IPS-18a (cell line): Measurements from ENCODE around the gene DNAH11.

Source experiments
- H3K27ac ChIP-seq: one replicate; pipeline ENCODE4 v1.5.1; 2013; ENCODE audit warnings: low read length
- H3K27me3 ChIP-seq: one replicate; pipeline ENCODE4 v1.6.1; 2013; ENCODE audit warnings: mild to moderate bottlenecking, low read length; ENCODE audit not compliant: control insufficient read depth, insufficient read depth
- H3K36me3 ChIP-seq: one replicate; pipeline ENCODE4 v1.6.1; 2013; ENCODE audit warnings: low read depth, low read length; ENCODE audit not compliant: control insufficient read depth
- H3K4me1 ChIP-seq: one replicate; pipeline ENCODE4 v1.6.1; 2013; ENCODE audit warnings: low read depth, low read length; ENCODE audit not compliant: control insufficient read depth
- H3K4me3 ChIP-seq: one replicate; pipeline ENCODE4 v1.5.1; 2013; ENCODE audit warnings: low read length
- H3K9ac ChIP-seq: one replicate; pipeline ENCODE4 v1.6.1; 2013; ENCODE audit warnings: mild to moderate bottlenecking, low read length, moderate library complexity
- H3K9me3 ChIP-seq: one replicate; pipeline ENCODE4 v1.6.1; 2013; ENCODE audit warnings: low read depth, low read length; ENCODE audit not compliant: control insufficient read depth

The DNAH11 gene, protein sequence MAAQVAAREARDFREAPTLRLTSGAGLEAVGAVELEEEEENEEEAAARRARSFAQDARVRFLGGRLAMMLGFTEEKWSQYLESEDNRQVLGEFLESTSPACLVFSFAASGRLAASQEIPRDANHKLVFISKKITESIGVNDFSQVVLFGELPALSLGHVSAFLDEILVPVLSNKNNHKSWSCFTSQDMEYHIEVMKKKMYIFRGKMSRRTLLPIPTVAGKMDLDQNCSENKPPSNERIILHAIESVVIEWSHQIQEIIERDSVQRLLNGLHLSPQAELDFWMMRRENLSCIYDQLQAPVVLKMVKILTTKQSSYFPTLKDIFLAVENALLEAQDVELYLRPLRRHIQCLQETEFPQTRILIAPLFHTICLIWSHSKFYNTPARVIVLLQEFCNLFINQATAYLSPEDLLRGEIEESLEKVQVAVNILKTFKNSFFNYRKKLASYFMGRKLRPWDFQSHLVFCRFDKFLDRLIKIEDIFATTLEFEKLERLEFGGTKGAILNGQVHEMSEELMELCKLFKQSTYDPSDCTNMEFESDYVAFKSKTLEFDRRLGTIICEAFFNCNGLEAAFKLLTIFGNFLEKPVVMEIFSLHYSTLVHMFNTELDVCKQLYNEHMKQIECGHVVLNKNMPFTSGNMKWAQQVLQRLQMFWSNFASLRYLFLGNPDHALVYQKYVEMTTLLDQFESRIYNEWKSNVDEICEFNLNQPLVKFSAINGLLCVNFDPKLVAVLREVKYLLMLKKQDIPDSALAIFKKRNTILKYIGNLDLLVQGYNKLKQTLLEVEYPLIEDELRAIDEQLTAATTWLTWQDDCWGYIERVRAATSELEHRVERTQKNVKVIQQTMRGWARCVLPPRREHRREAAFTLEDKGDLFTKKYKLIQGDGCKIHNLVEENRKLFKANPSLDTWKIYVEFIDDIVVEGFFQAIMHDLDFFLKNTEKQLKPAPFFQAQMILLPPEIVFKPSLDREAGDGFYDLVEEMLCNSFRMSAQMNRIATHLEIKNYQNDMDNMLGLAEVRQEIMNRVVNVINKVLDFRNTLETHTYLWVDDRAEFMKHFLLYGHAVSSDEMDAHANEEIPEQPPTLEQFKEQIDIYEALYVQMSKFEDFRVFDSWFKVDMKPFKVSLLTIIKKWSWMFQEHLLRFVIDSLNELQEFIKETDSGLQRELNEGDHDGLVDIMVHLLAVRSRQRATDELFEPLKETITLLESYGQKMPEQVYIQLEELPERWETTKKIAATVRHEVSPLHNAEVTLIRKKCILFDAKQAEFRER (N-terminal part only)

DNA sequence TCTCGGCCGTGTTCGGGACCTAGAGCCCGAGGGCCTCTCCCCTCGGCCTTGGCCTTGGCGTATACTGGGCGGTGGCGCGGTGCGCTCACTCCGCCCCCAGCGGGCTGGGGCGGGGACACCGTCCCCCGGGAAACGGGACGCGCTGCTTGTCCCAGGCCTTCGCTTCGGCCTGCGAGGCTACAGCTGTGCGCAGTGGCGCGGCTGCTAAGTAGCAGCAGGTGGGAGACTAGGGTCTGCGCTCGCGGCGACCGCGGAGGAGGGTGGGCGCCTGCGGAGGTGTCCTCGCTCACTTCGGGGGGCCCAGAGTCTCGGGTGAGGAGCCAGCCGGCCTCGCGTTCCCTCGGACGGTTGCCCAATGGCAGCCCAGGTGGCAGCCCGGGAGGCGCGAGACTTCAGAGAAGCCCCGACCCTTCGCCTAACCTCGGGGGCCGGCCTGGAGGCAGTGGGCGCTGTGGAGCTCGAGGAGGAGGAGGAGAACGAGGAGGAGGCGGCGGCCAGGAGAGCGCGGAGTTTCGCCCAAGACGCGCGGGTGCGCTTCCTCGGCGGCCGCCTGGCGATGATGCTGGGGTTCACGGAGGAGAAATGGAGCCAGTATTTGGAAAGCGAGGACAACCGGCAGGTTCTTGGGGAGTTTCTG, at the start of gene DNAH11:
Gene DNAH11, plus strand, starts transcription at position 149 of the 637 bp plus-strand sequence. Its CDS starts 207 bp downstream, at position 356.
- H3K9ac ChIP-seq, result peak within 1 kb of the TSS; percentile 56
- H3K27ac ChIP-seq, result no peak within 1 kb of the TSS
- peaks cover 37% of the 10 kb centered on the region for H3K27me3 ChIP-seq
- H3K4me3 ChIP-seq, result peak within 1 kb of the TSS; percentile 74
- H3K9me3 ChIP-seq, result no peaks in the 10 kb centered on the region
- H3K4me1 ChIP-seq, result peaks cover 40% of the 10 kb centered on the region
- H3K36me3 ChIP-seq, result no peaks in the 10 kb centered on the region

DNA sequence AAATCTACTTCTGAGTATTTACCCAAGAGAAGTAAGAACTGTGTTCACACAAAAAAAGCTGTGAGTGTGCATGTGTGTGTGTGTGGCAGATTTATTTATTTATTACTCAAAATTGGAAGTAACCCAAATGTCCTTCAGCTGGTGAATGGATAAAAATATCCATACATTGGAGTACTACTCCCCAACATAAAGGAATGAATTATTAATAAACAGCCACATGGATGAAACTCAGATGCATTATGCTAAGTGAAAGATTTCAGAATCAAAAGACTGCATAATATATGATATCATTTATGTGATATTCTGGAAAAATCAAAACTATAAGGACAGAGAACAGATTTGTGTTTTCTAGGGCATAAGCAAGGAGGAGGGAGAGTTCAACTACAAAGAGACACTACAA, 47.1 kb upstream of the DNAH11 start:
- Histone ChIP-seq H3K9ac (no peak overlapping the region), H3K27ac (no peak overlapping the region), H3K4me3 (no peak overlapping the region), H3K9me3 (peaks cover 15% of the 10 kb centered on the region), H3K27me3 (no peaks in the 10 kb centered on the region), H3K4me1 (no peaks in the 10 kb centered on the region), H3K36me3 (no peaks in the 10 kb centered on the region)

DNA sequence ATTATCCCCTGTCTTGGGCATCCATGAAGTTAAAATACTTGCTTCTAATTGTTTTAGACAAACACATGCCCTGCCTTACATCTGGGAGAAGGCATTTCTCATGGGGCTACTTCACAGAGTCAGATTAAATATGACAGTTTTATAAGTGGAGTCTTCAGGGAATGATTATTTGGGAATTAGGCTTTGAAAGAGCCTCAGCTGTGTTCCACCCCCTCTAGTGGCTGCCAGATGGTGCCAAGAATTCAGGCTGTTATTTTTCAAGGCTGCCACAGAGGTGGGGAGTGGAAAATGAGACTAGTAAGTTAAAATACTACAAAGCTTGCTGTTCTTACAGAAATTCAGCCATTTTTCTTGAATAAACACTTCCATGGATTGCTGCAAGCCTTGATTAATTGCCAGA, 45.8 kb upstream of the DNAH11 start:
- no peak overlapping the region for H3K9ac ChIP-seq
- H3K4me3 ChIP-seq, result no peak overlapping the region
- H3K27ac ChIP-seq, result no peak overlapping the region
- no peaks in the 10 kb centered on the region for H3K4me1 ChIP-seq
- no peaks in the 10 kb centered on the region for H3K27me3 ChIP-seq
- H3K9me3 ChIP-seq, result peaks cover 15% of the 10 kb centered on the region
- no peaks in the 10 kb centered on the region for H3K36me3 ChIP-seq

DNA sequence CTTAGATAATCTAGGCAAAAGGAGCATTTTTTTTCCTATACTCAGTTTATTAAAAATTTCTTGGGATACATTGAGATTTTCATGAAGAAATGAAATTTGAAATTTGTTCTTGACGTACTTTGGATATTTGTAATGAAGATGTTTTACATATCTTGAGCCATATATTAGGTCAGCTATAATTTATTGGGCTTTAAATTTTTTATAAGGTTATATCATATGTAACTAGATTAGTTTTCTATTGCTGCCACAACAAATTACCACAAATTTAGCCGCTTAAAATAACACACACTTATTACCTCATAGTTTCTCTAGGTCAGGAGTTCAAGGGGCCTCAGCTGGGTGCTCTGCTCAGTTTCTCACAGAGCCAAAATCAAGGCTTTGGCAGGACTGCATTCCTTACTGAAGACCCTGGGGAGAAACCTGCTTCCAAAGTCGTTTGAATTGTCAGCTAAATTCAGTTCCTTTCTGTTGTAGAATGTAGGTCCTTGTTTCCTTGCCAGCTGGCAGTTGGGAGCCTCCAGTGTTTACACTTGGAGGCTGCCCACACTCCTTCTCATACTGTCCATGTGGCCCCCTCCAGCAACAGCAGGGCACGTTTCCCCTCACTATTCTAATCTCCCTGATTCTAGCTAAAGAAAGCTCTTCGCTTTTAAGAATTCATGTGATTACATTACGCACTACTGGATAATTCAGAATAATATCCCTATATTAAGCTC, 42.6 kb upstream of the DNAH11 start:
- no peaks in the 10 kb centered on the region for H3K36me3 ChIP-seq
- H3K27me3 ChIP-seq, result no peaks in the 10 kb centered on the region
- no peaks in the 10 kb centered on the region for H3K9me3 ChIP-seq
- H3K9ac ChIP-seq, result no peak overlapping the region
- H3K27ac ChIP-seq, result no peak overlapping the region
- no peak overlapping the region for H3K4me3 ChIP-seq
- no peaks in the 10 kb centered on the region for H3K4me1 ChIP-seq

DNA sequence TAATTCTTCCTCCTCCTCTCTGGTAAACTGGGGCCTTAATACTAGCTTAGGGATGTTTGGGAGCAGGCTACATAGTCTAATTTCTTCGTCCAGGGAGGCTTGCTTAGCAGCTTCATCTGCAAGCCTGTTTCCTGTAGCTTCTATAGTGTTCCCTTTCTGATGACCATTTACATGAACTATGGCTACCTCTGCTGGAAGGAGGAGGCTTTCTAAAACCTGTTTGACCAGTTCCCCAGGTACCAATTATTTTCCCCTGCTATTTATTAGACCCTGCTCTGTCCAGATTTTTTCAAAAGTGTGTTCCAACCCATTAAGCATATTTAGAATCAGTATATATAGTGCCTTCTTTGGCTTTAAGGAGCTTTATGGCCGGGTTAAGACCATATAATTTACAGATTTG, 38.8 kb upstream of the DNAH11 start:
- H3K9ac ChIP-seq, result no peak overlapping the region
- H3K4me1 ChIP-seq, result no peaks in the 10 kb centered on the region
- no peak overlapping the region for H3K4me3 ChIP-seq
- no peak overlapping the region for H3K27ac ChIP-seq
- no peaks in the 10 kb centered on the region for H3K27me3 ChIP-seq
- no peaks in the 10 kb centered on the region for H3K9me3 ChIP-seq
- no peaks in the 10 kb centered on the region for H3K36me3 ChIP-seq

DNA sequence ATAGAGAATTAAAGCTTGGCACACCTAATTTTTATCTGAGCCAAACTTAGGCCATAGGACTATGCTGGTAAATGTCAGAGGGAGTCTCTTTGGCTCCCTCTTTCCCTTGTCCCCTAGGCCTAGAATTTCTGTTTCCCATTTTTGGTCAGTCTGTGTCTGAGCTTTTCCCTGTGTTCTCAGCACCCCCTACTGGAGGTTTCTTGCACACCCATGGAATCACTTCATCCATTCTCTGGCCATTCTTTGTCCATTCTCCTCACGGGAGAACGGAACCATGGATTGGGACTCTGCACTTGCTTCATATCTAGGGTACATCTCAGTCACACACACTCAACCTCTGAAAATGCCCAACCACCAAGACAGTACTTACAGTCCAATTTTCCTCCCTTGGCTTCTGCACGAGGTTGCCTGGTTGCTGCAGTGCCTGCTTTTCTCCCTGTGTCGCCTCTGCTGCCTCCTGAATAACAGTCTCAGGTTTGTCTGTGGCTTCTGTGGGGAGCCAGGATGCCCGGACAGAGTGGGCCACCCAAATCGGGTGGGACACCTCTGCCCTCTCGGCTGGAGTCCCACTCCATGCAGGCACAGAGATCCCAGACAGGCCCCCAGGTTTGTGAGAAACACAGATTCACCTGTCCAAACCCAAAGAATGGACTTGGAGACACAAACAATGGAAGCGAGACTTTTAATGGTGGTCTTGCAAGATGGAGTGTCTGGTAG, 35.1 kb upstream of the DNAH11 start:
- H3K27me3 ChIP-seq, result no peaks in the 10 kb centered on the region
- no peaks in the 10 kb centered on the region for H3K4me1 ChIP-seq
- H3K9me3 ChIP-seq, result no peaks in the 10 kb centered on the region
- H3K27ac ChIP-seq, result no peak overlapping the region
- H3K36me3 ChIP-seq, result peaks cover 12% of the 10 kb centered on the region
- no peak overlapping the region for H3K9ac ChIP-seq
- H3K4me3 ChIP-seq, result no peak overlapping the region

DNA sequence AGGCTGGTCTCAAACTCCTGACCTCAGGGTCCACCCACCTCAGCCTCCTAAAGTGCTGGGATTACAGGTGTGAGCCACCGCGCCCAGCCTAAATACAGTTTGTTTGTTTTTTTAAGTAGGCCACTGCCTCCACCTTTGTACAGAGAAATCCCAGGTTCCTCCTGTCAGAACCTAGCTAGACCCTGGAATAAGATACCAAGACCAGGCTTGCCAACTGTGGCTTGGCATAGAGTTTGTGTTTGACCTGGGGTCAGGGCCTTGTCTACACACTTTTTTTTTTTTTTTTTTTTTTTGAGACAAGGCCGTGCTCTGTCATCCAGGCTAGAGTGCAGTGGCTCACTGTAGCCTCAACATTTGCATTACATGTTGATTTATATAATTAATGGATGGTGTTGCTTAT, 34.3 kb upstream of the DNAH11 start:
- peaks cover 12% of the 10 kb centered on the region for H3K36me3 ChIP-seq
- no peak overlapping the region for H3K27ac ChIP-seq
- H3K4me1 ChIP-seq, result no peaks in the 10 kb centered on the region
- H3K9me3 ChIP-seq, result no peaks in the 10 kb centered on the region
- no peak overlapping the region for H3K9ac ChIP-seq
- no peak overlapping the region for H3K4me3 ChIP-seq
- no peaks in the 10 kb centered on the region for H3K27me3 ChIP-seq

DNA sequence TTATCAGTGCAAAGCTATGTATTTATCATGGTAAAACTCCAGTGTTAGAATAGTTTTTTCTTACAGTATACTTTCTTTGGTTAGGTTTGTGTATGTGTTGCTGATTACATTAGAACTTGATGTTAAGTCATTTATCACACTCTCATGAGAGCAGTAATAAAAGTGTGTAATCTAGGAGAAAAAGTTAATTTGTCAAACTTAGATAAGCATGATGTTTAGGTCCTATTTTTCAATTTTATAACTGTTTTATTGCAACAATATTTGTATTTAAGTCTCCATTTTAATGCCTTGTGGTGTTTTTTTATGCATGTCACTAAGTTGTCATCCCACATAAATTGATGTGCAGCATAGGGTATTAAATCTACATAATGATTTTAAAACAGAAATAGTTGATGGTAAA, 28.8 kb upstream of the DNAH11 start:
- no peak overlapping the region for H3K27ac ChIP-seq
- H3K36me3 ChIP-seq, result peaks cover 12% of the 10 kb centered on the region
- no peak overlapping the region for H3K4me3 ChIP-seq
- H3K27me3 ChIP-seq, result no peaks in the 10 kb centered on the region
- no peak overlapping the region for H3K9ac ChIP-seq
- H3K9me3 ChIP-seq, result no peaks in the 10 kb centered on the region
- H3K4me1 ChIP-seq, result no peaks in the 10 kb centered on the region

DNA sequence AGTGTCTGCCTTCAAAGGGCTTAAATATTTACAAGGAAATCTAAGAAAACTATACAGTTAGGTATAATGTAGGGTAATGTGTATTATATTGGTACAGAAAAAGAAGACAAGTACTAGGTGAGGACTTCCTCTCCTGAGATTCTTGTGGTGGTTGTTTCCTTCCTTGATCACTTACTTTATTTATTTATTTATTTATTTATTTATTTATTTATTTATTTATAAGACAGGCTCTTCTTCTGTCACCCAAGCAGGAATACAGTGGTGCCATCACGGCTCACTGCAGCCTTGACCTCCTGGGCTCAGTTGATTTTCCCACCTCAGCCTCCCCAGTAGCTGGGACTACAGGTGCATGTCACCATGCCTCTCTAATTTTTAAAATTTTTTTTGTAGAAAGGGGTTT, 18.2 kb upstream of the DNAH11 start:
- Histone ChIP-seq H3K4me1 (no peaks in the 10 kb centered on the region), H3K27me3 (no peaks in the 10 kb centered on the region), H3K9ac (no peak overlapping the region), H3K4me3 (no peak overlapping the region), H3K27ac (no peak overlapping the region), H3K36me3 (no peaks in the 10 kb centered on the region), H3K9me3 (peaks cover 10% of the 10 kb centered on the region)

DNA sequence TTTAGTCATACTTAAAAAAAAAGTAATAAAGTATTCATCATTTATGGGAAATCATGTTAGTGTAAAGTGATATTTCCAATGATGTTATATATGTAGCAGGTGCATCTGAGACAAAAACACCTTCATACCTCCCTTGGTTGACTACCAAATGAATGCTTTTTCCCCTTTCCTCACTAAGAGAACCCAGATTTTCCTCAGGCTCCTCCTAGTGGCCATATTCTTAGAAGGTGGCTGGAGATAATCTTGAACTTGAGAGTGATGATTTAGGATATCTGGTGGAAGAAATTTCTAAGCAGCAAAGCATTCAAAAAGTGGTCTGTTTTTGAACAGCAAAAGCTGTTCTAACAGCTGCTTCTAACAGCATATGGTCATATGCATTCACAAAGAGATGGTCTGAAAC, 16.8 kb upstream of the DNAH11 start:
- no peaks in the 10 kb centered on the region for H3K4me1 ChIP-seq
- no peak overlapping the region for H3K27ac ChIP-seq
- peaks cover 10% of the 10 kb centered on the region for H3K9me3 ChIP-seq
- H3K36me3 ChIP-seq, result no peaks in the 10 kb centered on the region
- H3K9ac ChIP-seq, result no peak overlapping the region
- no peak overlapping the region for H3K4me3 ChIP-seq
- H3K27me3 ChIP-seq, result no peaks in the 10 kb centered on the region
